Common myeloid progenitor, CD34-positive (primary cell): ENCODE measurements around the gene RAB17.

Source experiments
- CTCF ChIA-PET: fragments of 350-600 bp; sonication (Branson Sonifier 250); formaldehyde crosslinking; loops from one replicate; lab custom pipeline; 2021; ENCODE audit warnings: antibody characterized with exemption; lab: Charles Lee
- POLR2A ChIA-PET: fragments of 350-600 bp; sonication (Branson Sonifier 250); formaldehyde crosslinking; loops from one replicate; lab custom pipeline; 2021; ENCODE audit warnings: antibody characterized with exemption; lab: Charles Lee
- DNase-seq, 3 donors: peaks; one replicate each; pipeline versions ENCODE4 v3.0.0 to v3.0.0-alpha.2; 2013
- H3K27ac ChIP-seq, 2 experiments: 1 replicate in 1 of 2; 2 replicates in 1 of 2; pipeline ENCODE4 v1.7.0; 2013; ENCODE audit warnings: inconsistent platforms in 2 of 2, low read length in 2 of 2, mild to moderate bottlenecking in 2 of 2, low read depth in 1 of 2, moderate library complexity in 1 of 2; ENCODE audit not compliant: severe bottlenecking in 2 of 2, insufficient read depth in 1 of 2, poor library complexity in 1 of 2
- H3K27me3 ChIP-seq, 5 experiments: replicated peaks in 2 of 5; 1 replicate in 3 of 5; 2 replicates in 2 of 5; pipeline versions ENCODE4 v1.6.1 to v1.7.0; 2013; ENCODE audit warnings: low read length in 4 of 5, mild to moderate bottlenecking in 2 of 5, moderate library complexity in 2 of 5, inconsistent platforms in 1 of 5; ENCODE audit not compliant: insufficient read depth in 5 of 5, control insufficient read depth in 4 of 5
- H3K36me3 ChIP-seq, 4 experiments: 1 replicate in 2 of 4; 2 replicates in 2 of 4; pipeline versions ENCODE4 v1.6.1 to v1.7.0; 2013; ENCODE audit warnings: low read length in 3 of 4, control low read depth in 1 of 4, mild to moderate bottlenecking in 1 of 4; ENCODE audit not compliant: control insufficient read depth in 4 of 4, insufficient read depth in 4 of 4
- H3K4me1 ChIP-seq, 4 experiments: 1 replicate in 3 of 4; 2 replicates in 1 of 4; pipeline versions ENCODE4 v1.6.1 to v1.7.1; 2013; ENCODE audit warnings: low read length in 3 of 4, mild to moderate bottlenecking in 3 of 4, control low read depth in 1 of 4, inconsistent platforms in 1 of 4, moderate library complexity in 1 of 4; ENCODE audit not compliant: control insufficient read depth in 4 of 4, insufficient read depth in 4 of 4; ENCODE audit errors: control extremely low read depth in 1 of 4
- H3K4me3 ChIP-seq, 7 experiments: 1 replicate in 4 of 7; 2 replicates in 3 of 7; pipeline versions ENCODE4 v1.5.1 to v1.7.0; 2013; ENCODE audit warnings: mild to moderate bottlenecking in 7 of 7, low read length in 6 of 7, moderate library complexity in 6 of 7, inconsistent platforms in 2 of 7, low read depth in 2 of 7, control low read depth in 1 of 7; ENCODE audit not compliant: insufficient read depth in 4 of 7, control insufficient read depth in 1 of 7; ENCODE audit errors: extremely low read depth in 1 of 7
- H3K9me3 ChIP-seq, 5 experiments: 1 replicate in 4 of 5; 2 replicates in 1 of 5; pipeline versions ENCODE4 v1.6.1 to v1.7.1; 2013; ENCODE audit warnings: low read length in 4 of 5, mild to moderate bottlenecking in 2 of 5, inconsistent platforms in 1 of 5, low read depth in 1 of 5, moderate library complexity in 1 of 5; ENCODE audit not compliant: control insufficient read depth in 4 of 5, insufficient read depth in 2 of 5; ENCODE audit errors: control extremely low read depth in 1 of 5
- WGBS: methylation state at CpG from one replicate; pipeline ENCODE4 v1.1.5; 2013; ENCODE audit not compliant: insufficient coverage; 5-methylcytosine and 5-hydroxymethylcytosine counted together

RAB17 gene

DNA sequence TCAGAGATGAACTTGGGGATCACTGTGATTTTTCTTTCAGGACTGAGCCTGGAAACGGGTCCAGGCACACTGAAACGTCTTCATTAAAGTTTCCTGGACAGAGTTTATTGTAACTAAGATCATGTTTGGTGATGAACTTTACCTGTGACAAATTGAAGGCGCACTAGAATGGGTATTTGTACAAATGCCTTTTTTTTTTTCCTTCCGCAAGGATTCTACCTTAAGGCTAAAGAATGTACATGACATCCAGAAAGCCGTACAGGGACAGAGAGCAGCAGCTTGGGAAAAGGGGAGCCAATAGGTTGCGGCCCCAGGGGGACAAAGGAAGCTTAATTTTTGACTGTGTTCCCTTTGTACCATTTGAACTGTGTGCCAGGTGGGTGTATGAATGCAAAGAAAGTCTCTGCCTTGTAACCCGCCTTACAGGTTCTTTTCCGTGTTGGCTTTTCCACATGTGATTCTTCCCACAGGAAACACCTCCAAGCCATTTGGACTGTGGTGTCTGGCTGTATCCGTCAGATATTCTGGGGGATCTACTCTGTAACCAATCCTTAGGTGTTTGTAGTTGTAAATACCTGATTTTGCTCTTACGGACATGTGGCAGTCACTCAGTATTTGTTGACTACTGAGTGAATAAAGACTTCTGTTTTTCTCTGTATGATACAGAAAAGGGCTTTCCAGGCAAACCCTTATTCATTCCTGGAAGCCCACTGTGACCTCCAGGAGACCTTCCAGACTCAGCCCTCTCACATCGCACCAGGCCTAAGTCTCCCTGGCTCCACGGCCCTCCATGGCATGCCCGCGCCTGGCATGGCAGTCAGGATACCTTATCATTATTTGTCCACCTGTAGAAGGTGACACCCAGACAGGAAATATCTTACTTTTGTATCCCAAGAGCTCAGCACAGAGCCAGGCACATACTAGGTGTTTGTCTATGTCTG is 38.0 kb upstream of the RAB17 start:
- 68% methylated on average over 9 of the region's 14 CpGs for WGBS
- no peak overlapping the region for H3K27ac ChIP-seq
- CTCF ChIA-PET, result interaction anchor here (1.0 to 1.8 kb wide), 2 partner anchors 47 to 48 kb away, joined by 3 to 5 read pairs; no protein-coding TSS in a partner anchor
- H3K4me1 ChIP-seq, result peaks cover 7 to 19% (median 14%) of the 10 kb centered on the region in 4 experiments
- peaks cover 4 to 10% (median 6%) of the 10 kb centered on the region in 5 experiments for H3K27me3 ChIP-seq
- peaks cover 0 to 2% (median 0%) of the 10 kb centered on the region in 4 experiments for H3K36me3 ChIP-seq
- H3K9me3 ChIP-seq, result no peaks in the 10 kb centered on the region
- DNase-seq, result no peak
- peak overlapping the region; percentile 52 to 77 (median 67) for H3K4me3 ChIP-seq
- POLR2A ChIA-PET, result no interaction called here

DNA sequence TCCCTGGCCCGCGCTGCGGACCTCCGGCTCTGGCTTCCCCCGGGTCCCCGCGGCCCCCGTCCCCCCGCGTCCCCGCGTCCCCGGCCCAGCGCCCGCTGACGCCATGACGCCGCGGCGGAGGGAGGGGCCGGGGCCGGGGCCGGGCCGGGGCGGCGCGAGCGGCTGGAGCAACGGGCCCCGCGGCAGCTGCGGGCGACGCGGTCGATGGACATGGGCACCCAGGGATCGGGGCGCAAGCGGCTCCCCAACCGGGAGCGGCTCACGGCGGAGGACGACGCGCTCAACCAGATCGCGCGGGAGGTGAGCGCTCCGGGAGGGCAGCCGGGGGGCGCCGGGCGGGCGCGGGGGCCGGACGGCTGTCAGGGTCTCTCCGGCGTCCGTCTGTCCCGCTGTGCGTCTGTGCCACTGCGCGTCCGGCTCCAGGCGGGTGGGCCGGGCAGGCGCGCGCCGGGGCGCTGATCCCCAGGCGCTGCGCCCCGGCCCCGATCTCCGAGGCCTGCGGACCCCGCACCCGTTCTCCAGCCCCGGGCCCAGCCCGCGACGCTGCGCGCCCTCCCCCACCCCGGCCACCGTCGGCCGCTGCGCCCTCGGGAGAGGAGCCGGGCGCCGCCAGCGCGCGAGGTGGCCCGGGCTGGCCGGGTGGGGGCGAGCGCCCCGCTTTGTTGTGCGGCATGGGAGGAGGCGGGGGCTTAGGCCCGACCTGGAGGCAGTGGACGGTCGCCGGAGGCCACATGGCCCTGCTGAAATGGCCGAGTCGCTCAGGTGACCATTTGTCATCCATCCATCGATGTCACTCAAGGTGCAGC is 37.1 kb upstream of the RAB17 start, which contains the start of gene LRRFIP1:
TSS of gene LRRFIP1 (plus strand) at position 147 of the 806 bp plus-strand sequence. CDS start at position 205, 58 bp downstream.
- Histone ChIP-seq H3K27ac (no peak within 1 kb of the TSS), H3K4me1 (peaks cover 7 to 19% (median 14%) of the 10 kb centered on the region in 4 experiments), H3K4me3 (peak within 1 kb of the TSS; percentile 52 to 77 (median 67)), H3K36me3 (peaks cover 0 to 2% (median 0%) of the 10 kb centered on the region in 4 experiments), H3K9me3 (no peaks in the 10 kb centered on the region), H3K27me3 (peaks cover 4 to 10% (median 6%) of the 10 kb centered on the region in 5 experiments)
- WGBS, result under 1% methylated on average over 99 of the region's 114 CpGs
- ChIA-PET POLR2A (no interaction called here), CTCF (interaction anchor here (1.0 kb wide), 1 partner anchor 47 kb away, joined by 3 read pairs; no protein-coding TSS in a partner anchor)
- peak in 1 of 3 donors; percentile 26 for DNase-seq

- Histone ChIP-seq H3K27ac (no peak overlapping the region), H3K36me3 (peaks cover 0 to 2% (median 0%) of the 10 kb centered on the region in 4 experiments), H3K9me3 (no peaks in the 10 kb centered on the region), H3K4me3 (peak overlapping the region in 6 of 7 experiments; percentile 11 to 72 (median 46)), H3K4me1 (peaks cover 7 to 19% (median 14%) of the 10 kb centered on the region in 4 experiments), H3K27me3 (peaks cover 4 to 10% (median 6%) of the 10 kb centered on the region in 5 experiments)
- DNase-seq, result peak in 1 of 3 donors; percentile 28
- POLR2A ChIA-PET, result no interaction called here
- CTCF ChIA-PET, result no interaction called here
- WGBS, result 22% methylated on average over 42 of the region's 54 CpGs
Measured at GRCh38 chr2:237626813-237627440, 36.4 kb upstream of the RAB17 start.

DNA sequence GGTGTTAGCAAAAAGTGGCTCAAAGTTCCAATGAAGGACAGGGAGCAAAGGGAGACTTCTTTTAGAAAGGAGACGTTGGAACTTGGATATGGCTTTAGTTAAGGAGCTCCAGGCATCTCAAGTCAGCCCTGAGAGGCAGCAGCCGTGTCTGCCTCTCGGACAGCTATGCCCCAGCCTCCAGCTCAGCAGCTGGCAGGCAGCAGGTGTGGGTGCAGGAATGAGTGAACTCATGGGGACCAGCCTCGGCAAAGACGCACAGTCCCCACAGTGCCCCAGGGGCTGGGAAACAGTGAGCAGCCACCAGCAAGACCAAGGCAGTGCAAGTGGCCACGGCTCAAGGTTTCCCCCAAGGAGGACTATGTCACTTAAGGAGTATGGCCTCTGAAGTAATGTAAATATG is 35.2 kb upstream of the RAB17 start:
- WGBS, result 48% methylated on average over 6 of the region's 6 CpGs
- H3K27ac ChIP-seq, result no peak overlapping the region
- DNase-seq, result no peak
- no peaks in the 10 kb centered on the region for H3K9me3 ChIP-seq
- H3K4me1 ChIP-seq, result peaks cover 7 to 19% (median 14%) of the 10 kb centered on the region in 4 experiments
- peaks cover 4 to 10% (median 6%) of the 10 kb centered on the region in 5 experiments for H3K27me3 ChIP-seq
- H3K36me3 ChIP-seq, result no peaks in the 10 kb centered on the region
- ChIA-PET CTCF (interaction anchor here (0.8 to 1.4 kb wide), 6 partner anchors 8 to 48 kb away, joined by 3 to 5 read pairs (median 4); no protein-coding TSS in a partner anchor), POLR2A (no interaction called here)
- H3K4me3 ChIP-seq, result no peak overlapping the region

DNA sequence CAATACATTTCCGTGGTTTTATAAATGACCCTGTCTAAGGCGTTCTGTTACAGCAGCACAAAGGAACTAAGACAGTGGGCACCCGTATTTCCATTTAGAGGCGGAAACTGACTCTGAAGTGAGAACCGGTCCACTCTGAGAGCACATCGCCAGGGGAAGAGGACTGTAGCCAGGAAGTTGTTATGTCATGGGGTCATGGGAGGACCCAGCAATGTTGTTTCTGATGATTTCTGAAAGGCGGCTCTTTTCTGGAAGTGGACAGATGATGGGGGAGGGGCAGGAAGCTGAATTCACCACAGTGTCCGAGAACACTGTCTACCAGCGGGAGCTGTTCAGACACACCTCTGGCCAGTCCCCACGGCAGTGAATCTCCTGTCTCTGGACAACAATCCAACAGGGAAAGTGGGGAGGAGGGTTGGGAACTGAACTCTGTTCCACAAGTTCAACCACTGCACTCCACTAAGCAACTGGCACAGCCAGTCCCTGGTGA is 34.7 kb upstream of the RAB17 start:
- Histone ChIP-seq H3K27me3 (peaks cover 4 to 10% (median 6%) of the 10 kb centered on the region in 5 experiments), H3K36me3 (no peaks in the 10 kb centered on the region), H3K4me3 (no peak overlapping the region), H3K9me3 (no peaks in the 10 kb centered on the region), H3K4me1 (peaks cover 7 to 19% (median 14%) of the 10 kb centered on the region in 4 experiments), H3K27ac (no peak overlapping the region)
- ChIA-PET POLR2A (no interaction called here), CTCF (interaction anchor here (0.8 to 4.0 kb wide), 6 partner anchors 8 to 49 kb away, joined by 3 to 18 read pairs (median 4); no protein-coding TSS in a partner anchor)
- WGBS, result 90% methylated on average over 8 of the region's 10 CpGs
- DNase-seq, result no peak

GRCh38 chr2:237624565-237624964 is 34.0 kb upstream of the RAB17 start:
- ChIA-PET CTCF (interaction anchor here (1.2 to 4.0 kb wide), 2 partner anchors 20 to 39 kb away, joined by 3 to 18 read pairs; no protein-coding TSS in a partner anchor), POLR2A (no interaction called here)
- no peak overlapping the region for H3K27ac ChIP-seq
- peaks cover 7 to 19% (median 14%) of the 10 kb centered on the region in 4 experiments for H3K4me1 ChIP-seq
- 88% methylated on average over 6 of the region's 6 CpGs for WGBS
- peaks cover 4 to 10% (median 6%) of the 10 kb centered on the region in 5 experiments for H3K27me3 ChIP-seq
- H3K4me3 ChIP-seq, result no peak overlapping the region
- H3K36me3 ChIP-seq, result no peaks in the 10 kb centered on the region
- no peaks in the 10 kb centered on the region for H3K9me3 ChIP-seq
- DNase-seq, result no peak
